B cell (primary cell): ENCODE data around the gene SFMBT1. TPM values are rescaled to one million over a fixed set of nuclear protein-coding genes. Genes with fewer than 3 reads are reported as not detected.

Experiments used
- ATAC-seq: fragments of 200-7000 bp; cut with Tn5 transposase; one replicate; pipeline ENCODE4 v1.10.0; 2021; ENCODE audit warnings: low read depth, mild to moderate bottlenecking, moderate number of reproducible peaks, moderate library complexity
- CTCF ChIA-PET: fragments of 350-600 bp; sonication (Branson Sonifier 250); formaldehyde crosslinking; loops from one replicate; lab custom pipeline; 2021; ENCODE audit warnings: antibody characterized with exemption, inconsistent platforms; lab: Charles Lee
- POLR2A ChIA-PET: fragments of 350-600 bp; sonication (Branson Sonifier 250); formaldehyde crosslinking; loops from one replicate; lab custom pipeline; 2021; ENCODE audit warnings: antibody characterized with exemption; lab: Charles Lee
- DNase-seq: peaks from one replicate; pipeline ENCODE4 v3.0.0; 2013
- H2AFZ ChIP-seq: 2 replicates; pipeline ENCODE4 v1.6.1; 2012; ENCODE audit warnings: mild to moderate bottlenecking, low read depth, low read length; ENCODE audit not compliant: insufficient read depth, poor library complexity, severe bottlenecking
- H3K27ac ChIP-seq, 2 donors: 1 replicate in 1 of 2; 2 replicates in 1 of 2; pipeline ENCODE4 v1.5.1; 2012 to 2013; ENCODE audit warnings: low read length in 2 of 2, mild to moderate bottlenecking in 2 of 2, moderate library complexity in 1 of 2
- H3K27me3 ChIP-seq, 4 experiments: fragments of 200-600 bp in 1 of 4; sonication (generic) in 1 of 4; replicated peaks in 1 of 4; 1 replicate in 2 of 4; 2 replicates in 2 of 4; pipeline versions ENCODE4 v1.6.1 to v1.7.0; 2013 to 2016; ENCODE audit warnings: low read length in 3 of 4, mild to moderate bottlenecking in 2 of 4, mixed read lengths in 1 of 4, moderate library complexity in 1 of 4; ENCODE audit not compliant: insufficient read depth in 4 of 4, control insufficient read depth in 3 of 4; ENCODE audit errors: control extremely low read depth in 1 of 4
- H3K36me3 ChIP-seq, 2 experiments: replicated peaks in 1 of 2; 1 replicate in 1 of 2; 2 replicates in 1 of 2; pipeline versions ENCODE4 v1.6.1 to v1.7.1; 2013; ENCODE audit warnings: low read length in 1 of 2; ENCODE audit not compliant: insufficient read depth in 2 of 2, control insufficient read depth in 1 of 2; ENCODE audit errors: control extremely low read depth in 1 of 2, extremely low read depth in 1 of 2
- H3K4me1 ChIP-seq, 2 donors: fragments of 200-600 bp in 1 of 2; sonication (generic) in 1 of 2; 1 replicate in 1 of 2; 2 replicates in 1 of 2; pipeline versions ENCODE4 v1.5.1 to v1.6.1; 2013 to 2017; ENCODE audit warnings: low read length in 2 of 2; ENCODE audit not compliant: control insufficient read depth in 2 of 2, insufficient read depth in 2 of 2
- H3K4me2 ChIP-seq: replicated peaks from 2 replicates; pipeline ENCODE3; 2012; ENCODE audit warnings: mild to moderate bottlenecking, low read depth, low read length; ENCODE audit not compliant: poor library complexity, severe bottlenecking
- H3K4me3 ChIP-seq, 5 experiments: fragments of 200-600 bp in 1 of 5; sonication (generic) in 1 of 5; 1 replicate in 3 of 5; 2 replicates in 2 of 5; pipeline versions ENCODE4 v1.5.1 to v1.7.0; 2011 to 2016; ENCODE audit warnings: low read length in 4 of 5, mild to moderate bottlenecking in 4 of 5, low read depth in 2 of 5, control low read depth in 1 of 5, moderate library complexity in 1 of 5; ENCODE audit not compliant: insufficient read depth in 1 of 5; ENCODE audit errors: control extremely low read depth in 1 of 5, extremely low read depth in 1 of 5
- H3K79me2 ChIP-seq: fragments of 200-600 bp; sonication (generic); one replicate; pipeline ENCODE4 v1.6.0; 2016; ENCODE audit warnings: low read length; ENCODE audit not compliant: control insufficient read depth, insufficient read depth
- H3K9ac ChIP-seq: fragments of 200-600 bp; sonication (generic); 2 replicates; pipeline ENCODE4 v1.6.1; 2017; ENCODE audit warnings: mild to moderate bottlenecking, low read length, moderate library complexity
- H3K9me3 ChIP-seq, 3 donors: one replicate each; pipeline versions ENCODE4 v1.6.1 to v1.7.1; 2013; ENCODE audit warnings: low read length in 2 of 3; ENCODE audit not compliant: control insufficient read depth in 2 of 3, insufficient read depth in 1 of 3; ENCODE audit errors: control extremely low read depth in 1 of 3
- H4K20me1 ChIP-seq: 2 replicates; pipeline ENCODE4 v1.6.0; 2012; ENCODE audit warnings: mild to moderate bottlenecking, low read length; ENCODE audit not compliant: insufficient read depth, control insufficient read depth, poor library complexity, severe bottlenecking
- H3K27ac Mint-ChIP-seq: one replicate; pipeline ENCODE4 v1.8.0; 2021; ENCODE audit warnings: mixed read lengths
- H3K27me3 Mint-ChIP-seq: one replicate; pipeline ENCODE4 v1.8.0; 2021; ENCODE audit warnings: mixed read lengths
- H3K4me1 Mint-ChIP-seq: one replicate; pipeline ENCODE4 v1.8.0; 2021; ENCODE audit warnings: mixed read lengths
- H3K4me3 Mint-ChIP-seq: one replicate; pipeline ENCODE4 v1.8.0; 2021; ENCODE audit warnings: mixed read lengths
- H3K9me3 Mint-ChIP-seq: one replicate; pipeline ENCODE4 v1.8.0; 2022; ENCODE audit warnings: mixed read lengths; ENCODE audit not compliant: insufficient read depth
- EZH2 ChIP-seq: IDR thresholded peaks from 2 replicates; pipeline ENCODE4 v1.6.1; 2012; ENCODE audit warnings: borderline replicate concordance, low read depth, mild to moderate bottlenecking, moderate library complexity, low read length; ENCODE audit not compliant: insufficient read depth, poor library complexity, severe bottlenecking
- WGBS: methylation state at CpG from one replicate; pipeline ENCODE4 v1.1.5; 2013; ENCODE audit warnings: missing lambda C conversion rate; ENCODE audit not compliant: insufficient coverage; 5-methylcytosine and 5-hydroxymethylcytosine counted together
- intact Hi-C: fragments of 100-400 bp; cut with micrococcal nuclease; formaldehyde crosslinking; loops from one replicate; pipeline ENCODE4 v1.10.0; 2022
- polyA plus RNA-seq: library from polyadenylated mRNA; depleted of rRNA; stranded (reverse); fragments of >200 nt; gene quantifications from 2 replicates; pipeline ENCODE4 v1.2.3, GENCODE V29; 2012
- total RNA-seq, 2 donors: library from RNA; stranded (reverse); fragments of 120-200 nt in 1 of 2; gene quantifications; 1 replicate in 1 of 2; 2 replicates in 1 of 2; pipeline versions ENCODE4 v1.2.3 to v1.2.4, GENCODE V29; 2013 to 2022
- TF ChIP-seq, protein P1 (sequence below): fragments of 200-600 bp; IDR thresholded peaks from one replicate; pipeline ENCODE4 v1.8.0; 2022; ENCODE audit warnings: antibody characterized with exemption, mild to moderate bottlenecking

SFMBT1 gene
- total and polyA plus RNA-seq, 2 donors (not counting 1 experiment from before 2014, with no cell fraction given) = 9.9 to 55.8 TPM

DNA sequence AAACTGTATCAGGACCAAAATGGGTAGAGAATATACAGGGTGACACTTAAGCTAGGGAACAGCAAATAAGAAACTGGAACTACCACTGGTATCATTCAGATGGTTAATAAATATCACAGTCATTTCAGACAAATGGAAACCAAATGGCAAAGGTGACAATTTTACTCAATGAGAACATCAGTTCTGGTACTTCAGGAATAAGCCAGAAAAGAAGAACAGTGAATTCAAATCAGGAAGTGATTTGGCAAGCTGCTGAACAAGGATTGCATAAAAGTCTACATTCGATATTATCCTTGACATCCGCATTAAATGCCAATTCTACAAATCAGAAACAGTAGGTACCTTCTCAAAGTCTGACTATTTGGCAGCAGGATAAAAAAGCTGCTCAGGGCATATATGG lies 125.0 kb downstream of the SFMBT1 start:
- H3K27me3 Mint-ChIP-seq = no peaks in the 10 kb centered on the region
- H3K36me3 ChIP-seq = peaks cover 20 to 64% of the 10 kb centered on the region in 2 experiments
- H3K79me2 ChIP-seq = no peaks in the 10 kb centered on the region
- H3K4me3 Mint-ChIP-seq = no peak overlapping the region
- POLR2A ChIA-PET = no interaction called here
- H4K20me1 ChIP-seq = no peaks in the 10 kb centered on the region
- no peak overlapping the region for H3K4me3 ChIP-seq
- intact Hi-C loops = no loop called here
- no peaks in the 10 kb centered on the region for H3K9me3 ChIP-seq
- no peaks in the 10 kb centered on the region for H3K4me1 Mint-ChIP-seq
- DNase-seq (no peak), ATAC-seq (no peak)
- TF ChIP-seq EZH2 = no peak
- TF ChIP-seq, protein P1, sequence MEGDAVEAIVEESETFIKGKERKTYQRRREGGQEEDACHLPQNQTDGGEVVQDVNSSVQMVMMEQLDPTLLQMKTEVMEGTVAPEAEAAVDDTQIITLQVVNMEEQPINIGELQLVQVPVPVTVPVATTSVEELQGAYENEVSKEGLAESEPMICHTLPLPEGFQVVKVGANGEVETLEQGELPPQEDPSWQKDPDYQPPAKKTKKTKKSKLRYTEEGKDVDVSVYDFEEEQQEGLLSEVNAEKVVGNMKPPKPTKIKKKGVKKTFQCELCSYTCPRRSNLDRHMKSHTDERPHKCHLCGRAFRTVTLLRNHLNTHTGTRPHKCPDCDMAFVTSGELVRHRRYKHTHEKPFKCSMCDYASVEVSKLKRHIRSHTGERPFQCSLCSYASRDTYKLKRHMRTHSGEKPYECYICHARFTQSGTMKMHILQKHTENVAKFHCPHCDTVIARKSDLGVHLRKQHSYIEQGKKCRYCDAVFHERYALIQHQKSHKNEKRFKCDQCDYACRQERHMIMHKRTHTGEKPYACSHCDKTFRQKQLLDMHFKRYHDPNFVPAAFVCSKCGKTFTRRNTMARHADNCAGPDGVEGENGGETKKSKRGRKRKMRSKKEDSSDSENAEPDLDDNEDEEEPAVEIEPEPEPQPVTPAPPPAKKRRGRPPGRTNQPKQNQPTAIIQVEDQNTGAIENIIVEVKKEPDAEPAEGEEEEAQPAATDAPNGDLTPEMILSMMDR = no peak
- no peaks in the 10 kb centered on the region for H3K27me3 ChIP-seq
- 91% methylated on average over 2 of the region's 2 CpGs for WGBS
- no peak overlapping the region for H2AFZ ChIP-seq
- no peak overlapping the region for H3K4me2 ChIP-seq
- H3K4me1 ChIP-seq = no peaks in the 10 kb centered on the region
- no peaks in the 10 kb centered on the region for H3K9me3 Mint-ChIP-seq
- H3K9ac ChIP-seq = no peak overlapping the region
- no peak overlapping the region for H3K27ac ChIP-seq
- CTCF ChIA-PET = interaction anchor here (1.0 to 1.2 kb wide), 4 partner anchors 9 to 15 kb away, joined by 3 to 4 read pairs (median 3); no protein-coding TSS in a partner anchor
- no peak overlapping the region for H3K27ac Mint-ChIP-seq

- POLR2A ChIA-PET = no interaction called here
- no peak overlapping the region for H3K9ac ChIP-seq
- no peak overlapping the region for H3K27ac ChIP-seq
- no peaks in the 10 kb centered on the region for H3K79me2 ChIP-seq
- H3K27me3 Mint-ChIP-seq = no peaks in the 10 kb centered on the region
- H3K9me3 ChIP-seq = no peaks in the 10 kb centered on the region
- H3K4me1 ChIP-seq = no peaks in the 10 kb centered on the region
- H3K27ac Mint-ChIP-seq = no peak overlapping the region
- CTCF ChIA-PET = interaction anchor here (0.6 kb wide), 1 partner anchor 77 kb away, joined by 3 read pairs; no protein-coding TSS in a partner anchor
- no peaks in the 10 kb centered on the region for H3K27me3 ChIP-seq
- no peak for DNase-seq
- peaks cover 36 to 72% of the 10 kb centered on the region in 2 experiments for H3K36me3 ChIP-seq
- H2AFZ ChIP-seq = no peak overlapping the region
- H3K9me3 Mint-ChIP-seq = no peaks in the 10 kb centered on the region
- H3K4me1 Mint-ChIP-seq = no peaks in the 10 kb centered on the region
- no peak overlapping the region for H3K4me3 Mint-ChIP-seq
- TF ChIP-seq EZH2 = no peak
- TF ChIP-seq, protein P1 = no peak
- no peak overlapping the region for H3K4me2 ChIP-seq
- ATAC-seq = no peak
- H3K4me3 ChIP-seq = no peak overlapping the region
- H4K20me1 ChIP-seq = no peaks in the 10 kb centered on the region
- 100% methylated on average over 1 of the region's 3 CpGs for WGBS
- intact Hi-C loops = no loop called here
Measured at GRCh38 chr3:52917044-52917443, 128.8 kb downstream of the SFMBT1 start.
